Panc1 (cell line): ENCODE results near the gene FBXL15. TPM values are rescaled to one million over a fixed set of nuclear protein-coding genes. Genes with fewer than 3 reads are reported as not detected.
A peak's percentile ranks its signal among the peaks of the same experiment; 100 is the strongest.

Experiments used
- ATAC-seq: fragments of 200-7000 bp; cut with Tn5 transposase; 2 replicates; pipeline ENCODE4 v1.9.1; 2020; ENCODE audit warnings: mild to moderate bottlenecking, moderate library complexity
- BruUV-seq: library from RNA; stranded (reverse); fragments of 400-500 nt; replicated peaks from 2 replicates; lab custom pipeline; 2021; lab: Mats Ljungman, UMichigan
- CTCF ChIA-PET: fragments of 300-600 bp; sonication (Branson Sonifier 250); formaldehyde crosslinking; loops from one replicate; lab custom pipeline; 2022; ENCODE audit warnings: antibody characterized with exemption; lab: Charles Lee
- POLR2A ChIA-PET: fragments of 300-600 bp; sonication (Branson Sonifier 250); formaldehyde crosslinking; loops from one replicate; lab custom pipeline; 2022; ENCODE audit warnings: antibody characterized with exemption; lab: Charles Lee
- DNase-seq: peaks from one replicate; pipeline ENCODE4 v3.0.0-alpha.2; 2010; ENCODE audit warnings: low read depth, low spot score
- H3K27ac ChIP-seq: 2 replicates; pipeline ENCODE4 v1.5.1; 2011; ENCODE audit warnings: mild to moderate bottlenecking, low read length, inconsistent platforms
- H3K27me3 ChIP-seq: fragments of 200-500 bp; sonication (Bioruptor generic); 2 replicates; pipeline ENCODE4 v1.6.0; 2014; ENCODE audit warnings: low read length, inconsistent platforms; ENCODE audit not compliant: control insufficient read depth, insufficient read depth
- H3K36me3 ChIP-seq: fragments of 200-500 bp; sonication (Bioruptor generic); 2 replicates; pipeline ENCODE4 v1.5.1; 2014; ENCODE audit warnings: inconsistent platforms, mild to moderate bottlenecking, low read length, moderate library complexity; ENCODE audit not compliant: control insufficient read depth, insufficient read depth
- H3K4me1 ChIP-seq: 2 replicates; pipeline ENCODE4 v1.5.1; 2011; ENCODE audit warnings: inconsistent platforms, mild to moderate bottlenecking, low read length, moderate library complexity; ENCODE audit not compliant: control insufficient read depth, insufficient read depth
- H3K4me3 ChIP-seq, 2 experiments: 2 replicates each; pipeline ENCODE4 v1.5.1; 2011 to 2012; ENCODE audit warnings: low read depth in 2 of 2, low read length in 2 of 2, mild to moderate bottlenecking in 2 of 2, inconsistent platforms in 1 of 2, moderate library complexity in 1 of 2
- H3K9me3 ChIP-seq: fragments of 200-500 bp; sonication (Bioruptor generic); 2 replicates; pipeline ENCODE4 v1.5.1; 2014; ENCODE audit warnings: low read depth, mild to moderate bottlenecking, inconsistent platforms, low read length, moderate library complexity; ENCODE audit not compliant: control insufficient read depth, insufficient read depth
- SIN3A ChIP-seq: IDR thresholded peaks from 2 replicates; pipeline ENCODE4 v1.6.1; 2012; ENCODE audit warnings: low read depth, mild to moderate bottlenecking, low read length, moderate library complexity, borderline replicate concordance; ENCODE audit not compliant: insufficient read depth
- TCF7L2 ChIP-seq: IDR thresholded peaks from 2 replicates; pipeline ENCODE4 v1.6.1; 2011; ENCODE audit warnings: mild to moderate bottlenecking, low read depth, low read length, inconsistent platforms
- in situ Hi-C: cut with HindIII; loops from 2 replicates; pipeline ENCODE4 v1.10.0; 2016; ENCODE audit warnings: low sequenced_read_pairs, low pct_unique_long_range_greater_than_20kb
- intact Hi-C: fragments of 100-400 bp; cut with micrococcal nuclease; formaldehyde crosslinking; loops from one replicate; pipeline ENCODE4 v1.10.0; 2022; ENCODE audit not compliant: unreplicated experiment
- total RNA-seq: library from RNA; stranded (reverse); gene quantifications from one replicate; pipeline ENCODE4 v1.2.1, GENCODE V29; 2021; ENCODE audit not compliant: unreplicated experiment
- TF ChIP-seq, protein P1 (sequence below): fragments of 450-650 bp; IDR thresholded peaks from 2 replicates; pipeline ENCODE4 v1.5.1; 2017; ENCODE audit warnings: mild to moderate bottlenecking
- TF ChIP-seq, protein P2 (sequence below), 2 experiments: IDR thresholded peaks; 2 replicates each; pipeline ENCODE4 v1.6.1; 2011 to 2012; ENCODE audit warnings: low read depth in 2 of 2, control low read depth in 1 of 2, low read length in 1 of 2, mild to moderate bottlenecking in 1 of 2, moderate library complexity in 1 of 2; ENCODE audit not compliant: insufficient read depth in 1 of 2

FBXL15 gene
- total RNA-seq, 1 experiment from 2014 or later: 7.9 TPM

DNA sequence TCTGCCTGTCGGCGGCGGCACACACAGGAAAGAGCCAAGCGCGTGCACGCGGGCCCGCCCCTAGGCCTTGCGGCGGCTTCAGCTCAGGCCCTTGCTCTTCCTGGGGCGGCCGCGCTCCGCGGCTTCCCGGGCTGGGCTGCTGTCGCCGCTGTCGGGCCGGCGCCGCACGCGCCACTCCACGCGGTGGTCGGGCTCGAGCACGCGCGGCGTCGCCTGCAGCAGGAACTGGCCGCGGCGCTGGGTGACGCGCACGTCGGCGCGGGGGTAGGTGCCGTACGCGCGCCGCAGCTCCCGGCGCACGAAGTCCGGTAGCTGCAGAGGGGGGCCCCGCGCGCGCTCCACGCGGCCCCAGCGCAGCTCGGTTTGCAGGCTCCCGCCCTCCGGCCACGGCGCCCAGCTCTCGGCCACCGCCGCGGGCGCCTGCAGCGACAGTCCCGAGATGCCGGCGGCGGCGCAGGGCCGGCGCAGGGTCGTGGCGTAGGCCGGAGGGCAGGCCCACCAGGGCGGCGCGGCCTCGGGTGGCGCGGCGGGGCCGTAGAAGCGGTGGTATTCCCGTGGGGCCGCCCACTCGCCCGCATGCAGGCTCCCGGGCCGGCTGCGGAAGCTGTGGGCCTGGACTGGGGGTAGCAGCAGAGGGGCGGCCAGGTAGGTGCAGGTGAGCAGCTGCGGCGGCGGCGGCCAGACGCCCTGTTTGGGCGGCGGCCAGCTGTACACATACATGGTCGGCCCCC lies 29.9 kb downstream of the FBXL15 start:
- CTCF ChIA-PET: interaction anchor here (0.7 kb wide), 1 partner anchor 1206 kb away, joined by 10 read pairs; no protein-coding TSS in a partner anchor
- Histone ChIP-seq H3K9me3 (no peaks in the 10 kb centered on the region), H3K27me3 (no peaks in the 10 kb centered on the region), H3K4me1 (peaks cover 14% of the 10 kb centered on the region; the same call in 1 of the 2 replicates), H3K27ac (peak overlapping the region; percentile 84), H3K36me3 (peaks cover 11% of the 10 kb centered on the region; the same call in 1 of the 2 replicates), H3K4me3 (peak overlapping the region; percentile 69 to 94)
- no peak for DNase-seq
- TF ChIP-seq, protein P1, sequence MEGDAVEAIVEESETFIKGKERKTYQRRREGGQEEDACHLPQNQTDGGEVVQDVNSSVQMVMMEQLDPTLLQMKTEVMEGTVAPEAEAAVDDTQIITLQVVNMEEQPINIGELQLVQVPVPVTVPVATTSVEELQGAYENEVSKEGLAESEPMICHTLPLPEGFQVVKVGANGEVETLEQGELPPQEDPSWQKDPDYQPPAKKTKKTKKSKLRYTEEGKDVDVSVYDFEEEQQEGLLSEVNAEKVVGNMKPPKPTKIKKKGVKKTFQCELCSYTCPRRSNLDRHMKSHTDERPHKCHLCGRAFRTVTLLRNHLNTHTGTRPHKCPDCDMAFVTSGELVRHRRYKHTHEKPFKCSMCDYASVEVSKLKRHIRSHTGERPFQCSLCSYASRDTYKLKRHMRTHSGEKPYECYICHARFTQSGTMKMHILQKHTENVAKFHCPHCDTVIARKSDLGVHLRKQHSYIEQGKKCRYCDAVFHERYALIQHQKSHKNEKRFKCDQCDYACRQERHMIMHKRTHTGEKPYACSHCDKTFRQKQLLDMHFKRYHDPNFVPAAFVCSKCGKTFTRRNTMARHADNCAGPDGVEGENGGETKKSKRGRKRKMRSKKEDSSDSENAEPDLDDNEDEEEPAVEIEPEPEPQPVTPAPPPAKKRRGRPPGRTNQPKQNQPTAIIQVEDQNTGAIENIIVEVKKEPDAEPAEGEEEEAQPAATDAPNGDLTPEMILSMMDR: no peak
- TF ChIP-seq TCF7L2 (peak; percentile 35; the same call in 1 of the 2 replicates), SIN3A (peak; percentile 59; the same call in 1 of the 2 replicates)
- TF ChIP-seq, protein P2, sequence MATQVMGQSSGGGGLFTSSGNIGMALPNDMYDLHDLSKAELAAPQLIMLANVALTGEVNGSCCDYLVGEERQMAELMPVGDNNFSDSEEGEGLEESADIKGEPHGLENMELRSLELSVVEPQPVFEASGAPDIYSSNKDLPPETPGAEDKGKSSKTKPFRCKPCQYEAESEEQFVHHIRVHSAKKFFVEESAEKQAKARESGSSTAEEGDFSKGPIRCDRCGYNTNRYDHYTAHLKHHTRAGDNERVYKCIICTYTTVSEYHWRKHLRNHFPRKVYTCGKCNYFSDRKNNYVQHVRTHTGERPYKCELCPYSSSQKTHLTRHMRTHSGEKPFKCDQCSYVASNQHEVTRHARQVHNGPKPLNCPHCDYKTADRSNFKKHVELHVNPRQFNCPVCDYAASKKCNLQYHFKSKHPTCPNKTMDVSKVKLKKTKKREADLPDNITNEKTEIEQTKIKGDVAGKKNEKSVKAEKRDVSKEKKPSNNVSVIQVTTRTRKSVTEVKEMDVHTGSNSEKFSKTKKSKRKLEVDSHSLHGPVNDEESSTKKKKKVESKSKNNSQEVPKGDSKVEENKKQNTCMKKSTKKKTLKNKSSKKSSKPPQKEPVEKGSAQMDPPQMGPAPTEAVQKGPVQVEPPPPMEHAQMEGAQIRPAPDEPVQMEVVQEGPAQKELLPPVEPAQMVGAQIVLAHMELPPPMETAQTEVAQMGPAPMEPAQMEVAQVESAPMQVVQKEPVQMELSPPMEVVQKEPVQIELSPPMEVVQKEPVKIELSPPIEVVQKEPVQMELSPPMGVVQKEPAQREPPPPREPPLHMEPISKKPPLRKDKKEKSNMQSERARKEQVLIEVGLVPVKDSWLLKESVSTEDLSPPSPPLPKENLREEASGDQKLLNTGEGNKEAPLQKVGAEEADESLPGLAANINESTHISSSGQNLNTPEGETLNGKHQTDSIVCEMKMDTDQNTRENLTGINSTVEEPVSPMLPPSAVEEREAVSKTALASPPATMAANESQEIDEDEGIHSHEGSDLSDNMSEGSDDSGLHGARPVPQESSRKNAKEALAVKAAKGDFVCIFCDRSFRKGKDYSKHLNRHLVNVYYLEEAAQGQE (IDR thresholded peaks at IDR 0.05; ENCODE audit: insufficient read depth in 1 of 2, low read depth in 2 of 2, low read length in 1 of 2): no peak
- in situ Hi-C loops: no loop called here
- POLR2A ChIA-PET: interaction anchor here (0.5 to 0.7 kb wide), 3 partner anchors 11 to 241 kb away, joined by 4 to 7 read pairs (median 6); no protein-coding TSS in a partner anchor
- ATAC-seq: peak; percentile 92
- BruUV-seq: no TSS peak
- intact Hi-C loops: no loop called here

DNA sequence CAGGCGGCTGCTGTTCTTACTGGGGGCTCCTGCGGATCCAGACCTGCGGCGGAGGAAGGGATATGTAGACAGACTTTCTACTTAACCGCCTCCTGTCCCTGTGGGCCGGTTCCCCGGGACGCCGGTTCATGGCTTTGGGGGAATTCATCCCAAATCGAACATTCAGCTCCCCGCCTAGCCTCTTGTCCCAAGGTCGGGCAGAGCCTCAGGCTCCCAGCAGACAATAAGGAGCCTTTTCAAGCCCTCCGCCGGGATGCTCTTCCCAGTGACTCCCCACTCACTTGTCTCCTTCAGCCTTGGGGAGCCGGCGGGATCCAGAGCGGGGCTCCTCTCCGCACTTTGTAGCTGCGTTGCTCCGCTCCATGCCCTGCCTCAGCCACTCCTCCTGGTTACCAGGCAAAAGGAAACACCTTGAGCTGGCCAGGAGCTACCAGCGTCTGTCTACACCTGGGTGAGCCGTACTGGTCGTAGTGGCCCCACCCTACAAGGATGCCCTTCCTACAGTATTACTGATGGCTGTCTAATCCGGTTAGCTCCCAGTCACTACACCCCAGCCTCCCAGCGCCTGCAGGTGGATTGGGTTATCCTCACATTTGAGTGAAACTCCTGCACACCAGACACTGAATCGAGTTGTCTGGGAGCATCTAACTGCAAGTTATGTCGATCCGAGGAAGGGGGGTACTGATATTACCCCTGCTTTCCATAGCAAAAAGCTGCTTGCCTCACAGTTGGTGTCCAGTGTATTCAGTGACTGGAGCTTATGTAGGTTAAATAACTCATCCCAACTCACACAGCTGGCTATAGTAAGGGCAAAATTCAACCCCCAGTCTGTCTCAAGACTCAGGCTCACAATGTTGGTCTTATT lies 30.7 kb downstream of the FBXL15 start, which contains the start of gene C10orf95:
TSS of gene C10orf95 (minus strand) at position 439 of the 865 bp plus-strand sequence. CDS start 450 bp downstream, outside the sequence.
- in situ Hi-C loops: no loop called here
- Histone ChIP-seq H3K27ac (peak within 1 kb of the TSS; percentile 60), H3K4me1 (peaks cover 14% of the 10 kb centered on the region; the same call in 1 of the 2 replicates), H3K27me3 (no peaks in the 10 kb centered on the region), H3K9me3 (no peaks in the 10 kb centered on the region), H3K36me3 (peaks cover 11% of the 10 kb centered on the region; the same call in 1 of the 2 replicates), H3K4me3 (peak within 1 kb of the TSS; percentile 69 to 94)
- TF ChIP-seq TCF7L2: no peak
- TF ChIP-seq, protein P1: no peak
- intact Hi-C loops: no loop called here
- ChIA-PET CTCF (interaction anchor here (0.5 kb wide), 1 partner anchor 19 kb away, joined by 3 read pairs; no protein-coding TSS in a partner anchor), POLR2A (interaction anchor here (0.5 to 0.7 kb wide), 3 partner anchors 9 to 171 kb away, joined by 5 to 7 read pairs (median 6); no protein-coding TSS in a partner anchor)
- no TSS peak for BruUV-seq
- ATAC-seq (no peak), DNase-seq (no peak)
